Lung (tissue), 12 donors: ENCODE results near the gene CCR9. TPM values are rescaled to one million over a fixed set of nuclear protein-coding genes. Genes with fewer than 3 reads are reported as not detected.

Experiments
- ATAC-seq: fragments of 200-7000 bp; cut with Tn5 transposase; one replicate; pipeline ENCODE4 v1.9.1; 2020; ENCODE audit warnings: moderate number of reproducible peaks; ENCODE audit not compliant: insufficient read depth, low FRiP score
- DNase-seq, 3 donors: peaks; one replicate each; pipeline ENCODE4 v3.0.0-alpha.2; 2013 to 2017
- H3K27ac ChIP-seq, 2 donors: one replicate each; pipeline ENCODE4 v1.5.1; 2013; ENCODE audit warnings: mild to moderate bottlenecking in 2 of 2, moderate library complexity in 2 of 2, control low read depth in 1 of 2, inconsistent platforms in 1 of 2, low read depth in 1 of 2, low read length in 1 of 2
- H3K27me3 ChIP-seq, 3 donors: one replicate each; pipeline ENCODE4 v1.5.1; 2013; ENCODE audit warnings: low read length in 2 of 3; ENCODE audit not compliant: control insufficient read depth in 3 of 3, insufficient read depth in 3 of 3
- H3K36me3 ChIP-seq, 4 donors: one replicate each; pipeline ENCODE4 v1.5.1; 2013; ENCODE audit warnings: low read length in 4 of 4, mild to moderate bottlenecking in 1 of 4, moderate library complexity in 1 of 4; ENCODE audit not compliant: control insufficient read depth in 4 of 4, insufficient read depth in 4 of 4
- H3K4me1 ChIP-seq, 5 donors: one replicate each; pipeline ENCODE4 v1.5.1; 2013; ENCODE audit warnings: low read length in 5 of 5, mild to moderate bottlenecking in 2 of 5, moderate library complexity in 1 of 5; ENCODE audit not compliant: control insufficient read depth in 5 of 5, insufficient read depth in 5 of 5
- H3K4me3 ChIP-seq: one replicate; pipeline ENCODE4 v1.5.1; 2013; ENCODE audit warnings: mild to moderate bottlenecking, control low read depth, moderate library complexity
- H3K9ac ChIP-seq, 2 donors: one replicate each; pipeline ENCODE4 v1.5.1; 2013; ENCODE audit warnings: low read length in 2 of 2, control low read depth in 1 of 2; ENCODE audit not compliant: insufficient read depth in 1 of 2
- H3K9me3 ChIP-seq, 4 donors: one replicate each; pipeline ENCODE4 v1.5.1; 2013; ENCODE audit warnings: low read length in 3 of 4, mild to moderate bottlenecking in 1 of 4, moderate library complexity in 1 of 4; ENCODE audit not compliant: control insufficient read depth in 4 of 4, insufficient read depth in 3 of 4
- WGBS, 2 donors: extraction: QIAGEN DNeasy Blood & Tissue Kit; methylation state at CpG; one replicate each; pipeline ENCODE4 v1.1.7; 2013; 5-methylcytosine and 5-hydroxymethylcytosine counted together
- polyA plus RNA-seq, 2 donors: library from polyadenylated mRNA; stranded (reverse); fragments of 200-250 nt; gene quantifications; one replicate each; pipeline ENCODE4 v1.2.1, GENCODE V29; 2013
- total RNA-seq, 2 donors: library from RNA; depleted of rRNA in 1 of 2; stranded (reverse); fragments of >200 nt in 1 of 2; gene quantifications; one replicate each; pipeline ENCODE4 v1.2.1, GENCODE V29; 2014 to 2021
- TF ChIP-seq, protein P1 (sequence below): IDR thresholded peaks from 2 replicates; pipeline ENCODE4 v1.5.1; 2012; ENCODE audit warnings: mild to moderate bottlenecking; ENCODE audit errors: control extremely low read depth, extremely low read depth
- donor health status: control.
- donor health status: control.
- donor health status: Bipolar disorder and iron deficiency.
- donor health status: healthy.
- donor health status: DM: yes; HTN: yes; CAD: no.

The CCR9 gene
- total and polyA plus RNA-seq, 4 donors = 0.09 to 0.46 TPM; not detected in 2

GRCh38 chr3:45923755-45924154 is 37.4 kb downstream of the CCR9 start:
- ATAC-seq (no peak), DNase-seq (no peak)
- no peaks in the 10 kb centered on the region for H3K9me3 ChIP-seq
- no peaks in the 10 kb centered on the region for H3K27me3 ChIP-seq
- peaks cover 11 to 54% (median 17%) of the 10 kb centered on the region in 4 donors for H3K36me3 ChIP-seq
- no peak overlapping the region for H3K27ac ChIP-seq
- no peak overlapping the region for H3K4me3 ChIP-seq
- H3K4me1 ChIP-seq = no peaks in the 10 kb centered on the region
- TF ChIP-seq, protein P1, sequence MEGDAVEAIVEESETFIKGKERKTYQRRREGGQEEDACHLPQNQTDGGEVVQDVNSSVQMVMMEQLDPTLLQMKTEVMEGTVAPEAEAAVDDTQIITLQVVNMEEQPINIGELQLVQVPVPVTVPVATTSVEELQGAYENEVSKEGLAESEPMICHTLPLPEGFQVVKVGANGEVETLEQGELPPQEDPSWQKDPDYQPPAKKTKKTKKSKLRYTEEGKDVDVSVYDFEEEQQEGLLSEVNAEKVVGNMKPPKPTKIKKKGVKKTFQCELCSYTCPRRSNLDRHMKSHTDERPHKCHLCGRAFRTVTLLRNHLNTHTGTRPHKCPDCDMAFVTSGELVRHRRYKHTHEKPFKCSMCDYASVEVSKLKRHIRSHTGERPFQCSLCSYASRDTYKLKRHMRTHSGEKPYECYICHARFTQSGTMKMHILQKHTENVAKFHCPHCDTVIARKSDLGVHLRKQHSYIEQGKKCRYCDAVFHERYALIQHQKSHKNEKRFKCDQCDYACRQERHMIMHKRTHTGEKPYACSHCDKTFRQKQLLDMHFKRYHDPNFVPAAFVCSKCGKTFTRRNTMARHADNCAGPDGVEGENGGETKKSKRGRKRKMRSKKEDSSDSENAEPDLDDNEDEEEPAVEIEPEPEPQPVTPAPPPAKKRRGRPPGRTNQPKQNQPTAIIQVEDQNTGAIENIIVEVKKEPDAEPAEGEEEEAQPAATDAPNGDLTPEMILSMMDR = no peak
- H3K9ac ChIP-seq = no peak overlapping the region
- 71 to 79% methylated on average over 3 of the region's 3 CpGs for WGBS, 2 donors

DNA sequence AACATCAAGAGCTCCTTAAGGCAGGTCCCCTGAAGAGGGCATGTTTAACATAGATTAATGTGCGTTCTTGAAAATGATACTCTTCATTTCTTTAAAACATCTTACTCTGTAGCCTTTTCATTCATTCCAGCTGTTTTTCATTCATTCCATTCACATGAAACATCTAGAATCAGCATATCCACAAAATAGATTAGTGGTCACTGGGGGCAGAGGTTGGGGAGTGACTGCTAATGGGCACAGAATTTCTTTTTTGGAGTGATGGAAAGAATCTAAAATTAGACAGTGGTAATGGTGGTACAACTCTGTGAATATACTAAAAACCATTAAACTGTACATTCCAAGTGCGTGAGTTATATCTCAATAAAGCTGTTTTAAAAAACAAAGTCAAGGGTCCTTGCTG is 41.5 kb downstream of the CCR9 start:
- 99 to 100% methylated on average over 2 of the region's 2 CpGs for WGBS, 2 donors
- no peaks in the 10 kb centered on the region for H3K27me3 ChIP-seq
- H3K36me3 ChIP-seq = peaks cover 8 to 49% (median 21%) of the 10 kb centered on the region in 4 donors
- TF ChIP-seq, protein P1 = no peak
- no peak overlapping the region for H3K4me3 ChIP-seq
- no peak overlapping the region for H3K9ac ChIP-seq
- peaks cover 0 to 4% (median 0%) of the 10 kb centered on the region in 5 donors for H3K4me1 ChIP-seq
- no peaks in the 10 kb centered on the region for H3K9me3 ChIP-seq
- no peak for DNase-seq
- ATAC-seq = no peak
- H3K27ac ChIP-seq = no peak overlapping the region

DNA sequence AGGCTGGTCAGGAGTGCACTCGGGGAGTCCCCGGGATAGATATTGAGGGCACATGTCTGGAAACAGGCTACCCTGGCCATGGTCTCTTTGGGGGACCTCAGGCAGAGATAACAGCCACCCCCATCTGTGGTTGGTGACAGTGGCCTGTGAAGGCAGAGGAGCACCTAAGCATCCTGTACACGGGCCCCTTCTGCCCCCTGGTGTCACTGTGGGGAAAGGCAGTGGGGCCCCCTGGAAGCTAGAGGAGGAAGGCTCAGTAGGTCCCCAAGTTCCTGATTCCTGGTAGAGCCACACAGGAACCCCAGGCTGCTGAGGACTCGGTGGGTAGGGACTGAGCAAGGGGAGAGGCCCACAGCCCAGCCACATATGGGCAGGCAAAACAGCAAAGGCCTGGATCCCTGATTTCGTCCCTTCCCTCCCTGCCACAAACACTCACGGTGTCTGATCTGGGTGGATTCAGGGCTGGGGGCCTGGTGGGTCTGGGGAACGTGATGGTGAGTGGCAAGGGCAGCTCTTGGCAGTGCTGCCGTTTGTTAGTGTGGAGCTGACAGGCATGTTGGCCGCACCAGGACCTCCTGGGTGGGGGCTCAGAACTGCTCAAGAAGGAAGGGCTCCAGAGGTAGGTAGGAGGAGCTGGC is 42.8 kb downstream of the CCR9 start:
- H3K36me3 ChIP-seq = peaks cover 8 to 38% (median 18%) of the 10 kb centered on the region in 4 donors
- DNase-seq (peak; percentile 23 to 32 (median 29)), ATAC-seq (no peak)
- no peaks in the 10 kb centered on the region for H3K9me3 ChIP-seq
- WGBS, 2 donors = 75 to 80% methylated on average over 9 of the region's 9 CpGs
- H3K27ac ChIP-seq = no peak overlapping the region
- TF ChIP-seq, protein P1 = peak; percentile 42
- H3K27me3 ChIP-seq = no peaks in the 10 kb centered on the region
- peaks cover 0 to 12% (median 0%) of the 10 kb centered on the region in 5 donors for H3K4me1 ChIP-seq
- no peak overlapping the region for H3K4me3 ChIP-seq
- no peak overlapping the region for H3K9ac ChIP-seq
